Measurements from ENCODE around the gene DLGAP1.

DLGAP1 gene

GRCh38 chr18:3923750-3924149 lies 531.4 kb downstream of the DLGAP1 start:
- DNase-seq = no peak

- DNase-seq = no peak
Observed at GRCh38 chr18:3921826-3922225, 533.3 kb downstream of the DLGAP1 start.

GRCh38 chr18:3920832-3921231 lies 534.3 kb downstream of the DLGAP1 start:
- no peak for DNase-seq

- no peak for DNase-seq
Observed at GRCh38 chr18:3919396-3920061, 535.6 kb downstream of the DLGAP1 start.

GRCh38 chr18:3916082-3916481 lies 539.0 kb downstream of the DLGAP1 start:
- no peak for DNase-seq

GRCh38 chr18:3914833-3915610 lies 540.1 kb downstream of the DLGAP1 start:
- no peak for DNase-seq

- DNase-seq = no peak
Observed at GRCh38 chr18:3914109-3914508, 541.0 kb downstream of the DLGAP1 start.

- DNase-seq = no peak
Observed at GRCh38 chr18:3912705-3913104, 542.4 kb downstream of the DLGAP1 start.

- DNase-seq = no peak
Observed at GRCh38 chr18:3911413-3911812, 543.7 kb downstream of the DLGAP1 start.

GRCh38 chr18:3910512-3910911 lies 544.6 kb downstream of the DLGAP1 start:
- DNase-seq = no peak

- DNase-seq = no peak
Observed at GRCh38 chr18:3907955-3908354, 547.2 kb downstream of the DLGAP1 start.

GRCh38 chr18:3906116-3906750 lies 548.9 kb downstream of the DLGAP1 start:
- DNase-seq = no peak

GRCh38 chr18:3903337-3903736 lies 551.8 kb downstream of the DLGAP1 start:
- DNase-seq = no peak

GRCh38 chr18:3902676-3903075 lies 552.4 kb downstream of the DLGAP1 start:
- DNase-seq = no peak

- DNase-seq = no peak
Observed at GRCh38 chr18:3901811-3902210, 553.3 kb downstream of the DLGAP1 start.

- no peak for DNase-seq
Observed at GRCh38 chr18:3901042-3901441, 554.1 kb downstream of the DLGAP1 start.

- no peak for DNase-seq
Observed at GRCh38 chr18:3900327-3900726, 554.8 kb downstream of the DLGAP1 start.

GRCh38 chr18:3898861-3899613 lies 556.1 kb downstream of the DLGAP1 start:
- no peak for DNase-seq

- DNase-seq = no peak
Observed at GRCh38 chr18:3892152-3892551, 563.0 kb downstream of the DLGAP1 start.

GRCh38 chr18:3891245-3891644 lies 563.9 kb downstream of the DLGAP1 start:
- no peak for DNase-seq

GRCh38 chr18:3889803-3890202 lies 565.3 kb downstream of the DLGAP1 start:
- no peak for DNase-seq

GRCh38 chr18:3889121-3889520 lies 566.0 kb downstream of the DLGAP1 start:
- no peak for DNase-seq

GRCh38 chr18:3886575-3887322 lies 568.4 kb downstream of the DLGAP1 start:
- no peak for DNase-seq

Data from GDM1 (cell line).